HG02884 (cell line): ENCODE data around the gene CD63.
A peak's percentile ranks its signal among the peaks of the same experiment; 100 is the strongest.
"Not testable (repeated sequence)": the region's sequence is repeated elsewhere in the genome, so short reads cannot be mapped to it uniquely, and the experiment has no call there.

Source experiments
- ATAC-seq: cut with Tn5 transposase; IDR thresholded peaks from one replicate; pipeline ENCODE4 v1.9.1; 2021; ENCODE audit warnings: mild to moderate bottlenecking, moderate library complexity; ENCODE audit not compliant: unreplicated experiment

CD63 gene

GRCh38 chr12:55728939-55729818 is at the start of gene CD63:
Gene CD63 (minus strand): TSS chr12:55729009. CDS start chr12:55728341, 668 bp downstream.
- ATAC-seq: peak; percentile 51

- no peak for ATAC-seq
These were observed 49.0 kb upstream of the CD63 start for GRCh38 chr12:55777856-55778255.

- no peak for ATAC-seq
These were observed 42.9 kb upstream of the CD63 start for GRCh38 chr12:55771736-55772135.

- ATAC-seq: no peak
These were observed 38.3 kb upstream of the CD63 start for GRCh38 chr12:55767156-55767555.

GRCh38 chr12:55765736-55766290 is 37.0 kb upstream of the CD63 start:
- ATAC-seq: no peak

GRCh38 chr12:55762646-55763045 is 33.8 kb upstream of the CD63 start:
- ATAC-seq: no peak

GRCh38 chr12:55760663-55761062 is 31.9 kb upstream of the CD63 start:
- ATAC-seq: no peak

GRCh38 chr12:55758575-55758974 is 29.8 kb upstream of the CD63 start:
- not testable (repeated sequence) for ATAC-seq

- ATAC-seq: no peak
These were observed 28.9 kb upstream of the CD63 start for GRCh38 chr12:55757701-55758100.

GRCh38 chr12:55755246-55755645 is 26.4 kb upstream of the CD63 start:
- no peak for ATAC-seq

GRCh38 chr12:55748230-55748993 is 19.6 kb upstream of the CD63 start:
- ATAC-seq: no peak

GRCh38 chr12:55746913-55747231 is 18.1 kb upstream of the CD63 start:
- ATAC-seq: no peak

GRCh38 chr12:55746174-55746912 is 17.5 kb upstream of the CD63 start:
- no peak for ATAC-seq

GRCh38 chr12:55745361-55746173 is 16.8 kb upstream of the CD63 start:
- ATAC-seq: no peak

- no peak for ATAC-seq
These were observed 15.7 kb upstream of the CD63 start for GRCh38 chr12:55744340-55745030.

GRCh38 chr12:55743406-55744339 is 14.9 kb upstream of the CD63 start:
- ATAC-seq: peak; percentile 36

- peak; percentile 37 for ATAC-seq
These were observed 14.1 kb upstream of the CD63 start, which contains the start of gene GDF11 for GRCh38 chr12:55742719-55743405. Gene GDF11 (plus strand): TSS chr12:55743122. CDS start chr12:55743317, 195 bp downstream.
